NCI-H2171 (cell line): Measurements from ENCODE around the gene RBMXL3.

Source experiments
- DNase-seq: peaks from one replicate; lab custom pipeline; 2025; lab: John Stamatoyannopoulos, UW

RBMXL3 gene

DNA sequence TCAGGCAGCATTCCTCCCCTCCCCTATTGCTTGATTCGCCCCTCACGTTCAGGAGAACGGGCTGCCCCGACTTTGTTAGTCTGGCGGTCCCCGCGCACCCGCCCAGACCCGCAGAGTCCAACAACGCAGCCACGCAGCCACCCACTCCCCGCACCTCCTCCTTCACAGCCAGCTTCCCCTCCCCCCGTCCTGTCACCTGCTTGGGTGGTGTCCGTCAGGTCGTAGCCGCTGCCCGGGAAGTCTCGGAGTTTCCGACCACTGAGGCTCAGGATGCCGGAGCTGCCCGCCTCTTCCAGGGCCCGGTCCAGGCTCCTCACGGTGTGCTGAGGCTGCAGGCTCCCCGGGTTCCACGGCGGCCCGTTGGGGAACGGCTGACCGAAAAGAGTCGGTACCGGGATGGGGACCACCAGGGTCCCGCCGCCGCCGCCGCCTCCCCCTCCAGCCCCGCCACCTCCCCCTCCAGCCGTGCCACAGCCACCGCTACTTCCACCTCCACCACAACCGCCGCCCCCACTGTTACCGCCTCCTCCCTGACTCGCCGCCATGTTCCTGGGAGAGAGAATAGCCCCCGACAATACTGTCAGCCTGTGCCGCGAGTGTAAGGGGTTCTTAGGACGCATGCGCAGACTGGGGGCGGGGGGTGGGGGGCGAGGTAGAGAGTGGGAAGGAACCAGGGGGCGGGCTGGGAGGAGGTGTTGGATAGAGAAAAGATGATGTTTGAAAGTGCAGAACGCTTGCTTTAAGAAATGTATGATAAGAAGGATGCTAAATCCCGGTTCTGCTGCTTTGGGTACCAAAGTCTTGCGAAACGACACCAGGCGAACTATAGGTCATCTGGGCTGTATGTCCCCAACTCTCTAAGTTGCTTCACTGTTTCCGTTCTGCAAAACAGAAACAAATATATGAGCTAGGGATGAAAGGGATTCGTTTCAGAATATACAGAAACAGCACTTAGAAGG, 44.6 kb downstream of the RBMXL3 start, which contains the start of gene LRCH2:
TSS of gene LRCH2 (minus strand) at position 600 of the 959 bp plus-strand sequence. CDS start at position 545, 55 bp downstream.
- no peak for DNase-seq

DNA sequence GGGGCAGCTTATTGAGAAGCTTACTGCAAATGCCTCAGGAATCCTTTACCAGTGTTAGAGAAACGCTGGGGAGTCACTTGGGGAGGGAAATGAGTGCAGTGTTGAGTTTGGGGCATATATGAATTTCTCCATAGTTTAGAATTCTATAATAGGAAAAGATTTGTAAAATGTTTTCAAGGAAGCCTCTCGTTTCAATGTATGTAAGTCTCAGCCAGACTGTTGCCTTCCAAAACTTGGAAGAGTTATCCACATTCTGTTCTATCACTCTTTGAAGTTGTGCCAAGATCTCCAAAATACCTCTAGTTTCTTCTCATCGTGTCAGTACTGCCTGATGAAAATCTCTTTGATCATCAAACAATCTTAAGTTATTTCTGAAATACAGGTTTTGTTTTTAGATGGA, 45.3 kb downstream of the RBMXL3 start:
- DNase-seq: no peak

DNA sequence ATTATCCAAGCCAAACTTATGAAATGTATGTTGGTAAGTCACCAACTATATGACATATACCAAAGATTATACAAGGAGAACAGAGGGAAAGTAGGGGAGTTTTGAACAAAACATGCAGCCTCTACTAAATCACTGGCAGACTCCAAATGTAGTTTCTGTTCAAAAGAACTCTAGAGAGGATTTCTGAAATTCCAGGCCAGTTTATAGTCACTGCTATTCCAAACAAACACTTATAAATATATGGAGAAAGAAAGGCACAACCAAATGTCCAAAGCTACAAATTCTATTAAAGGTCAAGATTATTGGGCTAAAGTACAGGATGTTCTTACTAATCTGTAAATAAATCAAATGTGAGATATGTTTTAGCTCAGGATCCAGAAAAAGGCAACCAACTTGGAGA, 47.4 kb downstream of the RBMXL3 start:
- DNase-seq: no peak

DNA sequence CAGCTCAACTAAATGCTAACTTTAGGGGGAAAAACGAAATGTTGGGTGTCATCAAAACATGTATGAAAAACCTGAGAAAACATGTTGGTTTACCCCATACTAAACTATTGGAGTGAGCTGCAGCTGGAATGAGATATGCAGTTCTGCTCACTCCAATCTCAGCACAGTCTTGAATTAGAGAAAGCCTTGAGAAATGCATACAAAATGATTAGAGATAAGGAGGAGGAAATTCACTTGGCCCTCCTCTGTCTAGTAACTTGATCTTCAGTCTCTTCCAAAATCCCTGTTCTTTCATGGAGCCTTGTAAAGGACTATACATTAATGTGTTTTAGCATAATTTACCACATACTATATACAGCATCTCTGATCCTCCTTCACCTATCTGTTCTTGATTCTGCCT, 47.8 kb downstream of the RBMXL3 start:
- no peak for DNase-seq
